Measurements from ENCODE around the gene HTT.

DNA sequence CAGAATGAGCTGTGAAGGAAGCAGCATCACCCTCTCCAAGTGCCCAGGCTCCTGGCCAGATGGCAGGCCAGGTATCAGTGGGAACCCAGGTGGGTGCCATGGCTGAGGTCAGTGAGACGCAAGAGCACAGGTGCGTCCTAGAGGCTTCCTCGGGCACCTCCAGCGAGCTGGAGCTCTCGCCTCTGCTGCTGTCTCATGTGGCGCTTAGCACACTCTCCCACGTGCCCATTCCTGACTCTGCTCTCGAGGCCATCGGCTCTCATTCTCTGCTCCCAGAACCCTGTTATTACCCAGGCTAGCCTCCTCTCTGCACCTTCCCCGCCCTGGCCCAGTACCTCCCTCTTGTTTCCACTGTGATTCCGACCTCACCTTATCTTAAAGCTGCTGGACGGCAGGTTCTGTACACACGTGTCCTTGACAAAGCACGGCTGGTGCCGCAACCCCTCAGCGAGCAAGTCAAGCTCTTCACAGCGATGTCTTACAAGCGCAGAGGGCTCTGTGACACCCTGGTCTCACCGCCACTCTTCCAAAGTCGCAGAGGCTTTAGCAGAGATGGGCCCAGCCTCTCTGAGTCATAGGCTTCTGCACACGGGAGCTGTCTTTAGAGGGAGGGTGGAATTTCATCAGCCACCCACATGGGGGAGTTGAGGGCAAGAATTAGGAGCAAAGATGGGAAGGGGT, 159.1 kb downstream of the HTT start:
- TF ChIP-seq, protein P1, sequence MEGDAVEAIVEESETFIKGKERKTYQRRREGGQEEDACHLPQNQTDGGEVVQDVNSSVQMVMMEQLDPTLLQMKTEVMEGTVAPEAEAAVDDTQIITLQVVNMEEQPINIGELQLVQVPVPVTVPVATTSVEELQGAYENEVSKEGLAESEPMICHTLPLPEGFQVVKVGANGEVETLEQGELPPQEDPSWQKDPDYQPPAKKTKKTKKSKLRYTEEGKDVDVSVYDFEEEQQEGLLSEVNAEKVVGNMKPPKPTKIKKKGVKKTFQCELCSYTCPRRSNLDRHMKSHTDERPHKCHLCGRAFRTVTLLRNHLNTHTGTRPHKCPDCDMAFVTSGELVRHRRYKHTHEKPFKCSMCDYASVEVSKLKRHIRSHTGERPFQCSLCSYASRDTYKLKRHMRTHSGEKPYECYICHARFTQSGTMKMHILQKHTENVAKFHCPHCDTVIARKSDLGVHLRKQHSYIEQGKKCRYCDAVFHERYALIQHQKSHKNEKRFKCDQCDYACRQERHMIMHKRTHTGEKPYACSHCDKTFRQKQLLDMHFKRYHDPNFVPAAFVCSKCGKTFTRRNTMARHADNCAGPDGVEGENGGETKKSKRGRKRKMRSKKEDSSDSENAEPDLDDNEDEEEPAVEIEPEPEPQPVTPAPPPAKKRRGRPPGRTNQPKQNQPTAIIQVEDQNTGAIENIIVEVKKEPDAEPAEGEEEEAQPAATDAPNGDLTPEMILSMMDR (IDR thresholded peaks at IDR 0.05): no peak
- TF ChIP-seq, protein P2, sequence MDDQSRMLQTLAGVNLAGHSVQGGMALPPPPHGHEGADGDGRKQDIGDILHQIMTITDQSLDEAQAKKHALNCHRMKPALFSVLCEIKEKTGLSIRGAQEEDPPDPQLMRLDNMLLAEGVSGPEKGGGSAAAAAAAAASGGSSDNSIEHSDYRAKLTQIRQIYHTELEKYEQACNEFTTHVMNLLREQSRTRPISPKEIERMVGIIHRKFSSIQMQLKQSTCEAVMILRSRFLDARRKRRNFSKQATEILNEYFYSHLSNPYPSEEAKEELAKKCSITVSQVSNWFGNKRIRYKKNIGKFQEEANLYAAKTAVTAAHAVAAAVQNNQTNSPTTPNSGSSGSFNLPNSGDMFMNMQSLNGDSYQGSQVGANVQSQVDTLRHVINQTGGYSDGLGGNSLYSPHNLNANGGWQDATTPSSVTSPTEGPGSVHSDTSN (IDR thresholded peaks at IDR 0.05): no peak
- no peak for TF ChIP-seq CEBPB (IDR thresholded peaks at IDR 0.05)
- TF ChIP-seq, protein P3, sequence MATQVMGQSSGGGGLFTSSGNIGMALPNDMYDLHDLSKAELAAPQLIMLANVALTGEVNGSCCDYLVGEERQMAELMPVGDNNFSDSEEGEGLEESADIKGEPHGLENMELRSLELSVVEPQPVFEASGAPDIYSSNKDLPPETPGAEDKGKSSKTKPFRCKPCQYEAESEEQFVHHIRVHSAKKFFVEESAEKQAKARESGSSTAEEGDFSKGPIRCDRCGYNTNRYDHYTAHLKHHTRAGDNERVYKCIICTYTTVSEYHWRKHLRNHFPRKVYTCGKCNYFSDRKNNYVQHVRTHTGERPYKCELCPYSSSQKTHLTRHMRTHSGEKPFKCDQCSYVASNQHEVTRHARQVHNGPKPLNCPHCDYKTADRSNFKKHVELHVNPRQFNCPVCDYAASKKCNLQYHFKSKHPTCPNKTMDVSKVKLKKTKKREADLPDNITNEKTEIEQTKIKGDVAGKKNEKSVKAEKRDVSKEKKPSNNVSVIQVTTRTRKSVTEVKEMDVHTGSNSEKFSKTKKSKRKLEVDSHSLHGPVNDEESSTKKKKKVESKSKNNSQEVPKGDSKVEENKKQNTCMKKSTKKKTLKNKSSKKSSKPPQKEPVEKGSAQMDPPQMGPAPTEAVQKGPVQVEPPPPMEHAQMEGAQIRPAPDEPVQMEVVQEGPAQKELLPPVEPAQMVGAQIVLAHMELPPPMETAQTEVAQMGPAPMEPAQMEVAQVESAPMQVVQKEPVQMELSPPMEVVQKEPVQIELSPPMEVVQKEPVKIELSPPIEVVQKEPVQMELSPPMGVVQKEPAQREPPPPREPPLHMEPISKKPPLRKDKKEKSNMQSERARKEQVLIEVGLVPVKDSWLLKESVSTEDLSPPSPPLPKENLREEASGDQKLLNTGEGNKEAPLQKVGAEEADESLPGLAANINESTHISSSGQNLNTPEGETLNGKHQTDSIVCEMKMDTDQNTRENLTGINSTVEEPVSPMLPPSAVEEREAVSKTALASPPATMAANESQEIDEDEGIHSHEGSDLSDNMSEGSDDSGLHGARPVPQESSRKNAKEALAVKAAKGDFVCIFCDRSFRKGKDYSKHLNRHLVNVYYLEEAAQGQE (IDR thresholded peaks at IDR 0.05): no peak
- TF ChIP-seq CBX2 (IDR thresholded peaks at IDR 0.05; ENCODE audit: borderline replicate concordance, low read depth): no peak
- TF ChIP-seq ZFP36 (IDR thresholded peaks at IDR 0.05; ENCODE audit: borderline replicate concordance, partially characterized antibody): no peak
- no peak for TF ChIP-seq JUN (IDR thresholded peaks at IDR 0.05)
- no peak for TF ChIP-seq EP300 (IDR thresholded peaks at IDR 0.05)
- no peak for TF ChIP-seq POLR2A (IDR thresholded peaks at IDR 0.05; ENCODE audit: low read length)
- TF ChIP-seq, protein P4, sequence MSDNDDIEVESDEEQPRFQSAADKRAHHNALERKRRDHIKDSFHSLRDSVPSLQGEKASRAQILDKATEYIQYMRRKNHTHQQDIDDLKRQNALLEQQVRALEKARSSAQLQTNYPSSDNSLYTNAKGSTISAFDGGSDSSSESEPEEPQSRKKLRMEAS (IDR thresholded peaks at IDR 0.05): no peak
